Nephron progenitor cell (in vitro differentiated cells): ENCODE data around the gene ANKRD31.
"Not testable (repeated sequence)": the region's sequence is repeated elsewhere in the genome, so short reads cannot be mapped to it uniquely, and the experiment has no call there.

ENCODE experiments used
- DNase-seq: peaks from one replicate; pipeline ENCODE4 v3.0.0; 2021
- H3K27ac Mint-ChIP-seq: 2 replicates; pipeline ENCODE4 v1.8.0; 2021; ENCODE audit warnings: mild to moderate bottlenecking, moderate library complexity, mixed read lengths
- H3K27me3 Mint-ChIP-seq: 2 replicates; pipeline ENCODE4 v1.8.0; 2021; ENCODE audit warnings: mild to moderate bottlenecking, low read depth, mixed read lengths; ENCODE audit not compliant: poor library complexity
- H3K36me3 Mint-ChIP-seq: 2 replicates; pipeline ENCODE4 v1.8.0; 2021; ENCODE audit warnings: low read depth, mixed read lengths
- H3K4me1 Mint-ChIP-seq: 2 replicates; pipeline ENCODE4 v1.8.0; 2021; ENCODE audit warnings: mixed read lengths
- H3K4me3 Mint-ChIP-seq: 2 replicates; pipeline ENCODE4 v1.8.0; 2021; ENCODE audit warnings: mild to moderate bottlenecking, moderate library complexity, mixed read lengths
- H3K9me3 Mint-ChIP-seq: 2 replicates; pipeline ENCODE4 v1.8.0; 2021; ENCODE audit warnings: mild to moderate bottlenecking, moderate library complexity, mixed read lengths
- TF ChIP-seq, protein P1 (sequence below): fragments of 200-600 bp; sonication (generic); IDR thresholded peaks from 2 replicates; pipeline ENCODE4 v1.5.0; 2021; ENCODE audit warnings: antibody characterized with exemption

The ANKRD31 gene

GRCh38 chr5:75108931-75109596 is 127.6 kb downstream of the ANKRD31 start:
- TF ChIP-seq, protein P1, sequence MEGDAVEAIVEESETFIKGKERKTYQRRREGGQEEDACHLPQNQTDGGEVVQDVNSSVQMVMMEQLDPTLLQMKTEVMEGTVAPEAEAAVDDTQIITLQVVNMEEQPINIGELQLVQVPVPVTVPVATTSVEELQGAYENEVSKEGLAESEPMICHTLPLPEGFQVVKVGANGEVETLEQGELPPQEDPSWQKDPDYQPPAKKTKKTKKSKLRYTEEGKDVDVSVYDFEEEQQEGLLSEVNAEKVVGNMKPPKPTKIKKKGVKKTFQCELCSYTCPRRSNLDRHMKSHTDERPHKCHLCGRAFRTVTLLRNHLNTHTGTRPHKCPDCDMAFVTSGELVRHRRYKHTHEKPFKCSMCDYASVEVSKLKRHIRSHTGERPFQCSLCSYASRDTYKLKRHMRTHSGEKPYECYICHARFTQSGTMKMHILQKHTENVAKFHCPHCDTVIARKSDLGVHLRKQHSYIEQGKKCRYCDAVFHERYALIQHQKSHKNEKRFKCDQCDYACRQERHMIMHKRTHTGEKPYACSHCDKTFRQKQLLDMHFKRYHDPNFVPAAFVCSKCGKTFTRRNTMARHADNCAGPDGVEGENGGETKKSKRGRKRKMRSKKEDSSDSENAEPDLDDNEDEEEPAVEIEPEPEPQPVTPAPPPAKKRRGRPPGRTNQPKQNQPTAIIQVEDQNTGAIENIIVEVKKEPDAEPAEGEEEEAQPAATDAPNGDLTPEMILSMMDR: no peak
- no peaks in the 10 kb centered on the region for H3K27me3 Mint-ChIP-seq
- no peak overlapping the region for H3K27ac Mint-ChIP-seq
- no peaks in the 10 kb centered on the region for H3K36me3 Mint-ChIP-seq
- no peaks in the 10 kb centered on the region for H3K4me1 Mint-ChIP-seq
- no peaks in the 10 kb centered on the region for H3K9me3 Mint-ChIP-seq
- DNase-seq: no peak
- H3K4me3 Mint-ChIP-seq: no peak overlapping the region

GRCh38 chr5:75108515-75108914 is 128.2 kb downstream of the ANKRD31 start:
- TF ChIP-seq, protein P1: no peak
- no peak overlapping the region for H3K4me3 Mint-ChIP-seq
- no peak for DNase-seq
- H3K9me3 Mint-ChIP-seq: peaks cover 3% of the 10 kb centered on the region
- H3K27me3 Mint-ChIP-seq: no peaks in the 10 kb centered on the region
- no peaks in the 10 kb centered on the region for H3K4me1 Mint-ChIP-seq
- H3K36me3 Mint-ChIP-seq: no peaks in the 10 kb centered on the region
- H3K27ac Mint-ChIP-seq: no peak overlapping the region

DNA sequence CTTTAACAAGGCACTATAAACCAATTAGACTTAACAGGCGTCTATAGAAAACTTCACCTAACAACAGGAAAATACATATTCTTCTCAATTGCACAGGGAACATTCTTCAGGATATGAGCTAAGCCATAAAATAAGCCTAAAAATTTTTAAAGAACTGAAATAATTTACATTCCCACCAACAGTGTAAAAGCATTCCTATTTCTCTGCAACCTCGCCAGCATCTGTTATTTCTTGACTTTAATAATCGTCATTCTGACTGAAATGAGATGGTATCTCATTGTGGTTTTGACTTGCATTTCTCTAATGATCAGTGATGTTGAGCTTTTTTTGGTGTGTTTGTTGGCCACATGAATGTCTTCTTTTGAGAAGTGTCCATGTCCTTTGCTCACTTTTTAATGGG is 140.7 kb downstream of the ANKRD31 start:
- not testable (repeated sequence) for DNase-seq, H3K4me3 Mint-ChIP-seq, H3K36me3 Mint-ChIP-seq, H3K27me3 Mint-ChIP-seq, H3K4me1 Mint-ChIP-seq, H3K27ac Mint-ChIP-seq
- peaks cover 23% of the 10 kb centered on the region for H3K9me3 Mint-ChIP-seq

- Mint-ChIP-seq H3K4me1 (peaks cover 5% of the 10 kb centered on the region), H3K27me3 (peaks cover 11% of the 10 kb centered on the region), H3K36me3 (no peaks in the 10 kb centered on the region), H3K4me3 (no peak overlapping the region), H3K9me3 (no peaks in the 10 kb centered on the region), H3K27ac (no peak overlapping the region)
- TF ChIP-seq, protein P1: no peak
- DNase-seq: no peak
Measured at GRCh38 chr5:75091597-75091996, 145.1 kb downstream of the ANKRD31 start.

- Mint-ChIP-seq H3K4me1 (peaks cover 5% of the 10 kb centered on the region), H3K9me3 (no peaks in the 10 kb centered on the region), H3K27ac (no peak overlapping the region), H3K36me3 (no peaks in the 10 kb centered on the region), H3K27me3 (peaks cover 6% of the 10 kb centered on the region), H3K4me3 (no peak overlapping the region)
- DNase-seq: no peak
- TF ChIP-seq, protein P1: no peak
Measured at GRCh38 chr5:75089662-75090061, 147.0 kb downstream of the ANKRD31 start.

GRCh38 chr5:75089137-75089536 is 147.5 kb downstream of the ANKRD31 start:
- Mint-ChIP-seq H3K4me3 (no peak overlapping the region), H3K36me3 (no peaks in the 10 kb centered on the region), H3K9me3 (no peaks in the 10 kb centered on the region), H3K27me3 (peaks cover 6% of the 10 kb centered on the region), H3K4me1 (peaks cover 5% of the 10 kb centered on the region), H3K27ac (no peak overlapping the region)
- DNase-seq: no peak
- TF ChIP-seq, protein P1: no peak
